Measurements from ENCODE around the gene TFIP11.

The TFIP11 gene

GRCh38 chr22:26483439-26484359 is 28.6 kb downstream of the TFIP11 start, which contains the start of the genes HPS4 and SRRD:
TSS of gene HPS4 (minus strand) at chr22:26483783. CDS start at chr22:26481762, 2,021 bp downstream.
TSS of gene SRRD (plus strand) at chr22:26483877. CDS start at chr22:26483891, 14 bp downstream.
- H3K4me2 ChIP-seq (ENCODE audit: low read length) = peak within 1 kb of the TSS; percentile 96
- peak within 1 kb of the TSS; percentile 87 for H3K9ac ChIP-seq (ENCODE audit: low read length)
- peak within 1 kb of the TSS; percentile 87 for H3K4me3 ChIP-seq (ENCODE audit: low read length)
- H3K79me2 ChIP-seq (ENCODE audit: low read length) = peaks cover 63% of the 10 kb centered on the region
- H4K20me1 ChIP-seq (ENCODE audit: insufficient read depth, low read length) = 0 out of 2 replicates have a peak, but pooled peaks cover 4% of the 10 kb centered on the region
- H3K27ac ChIP-seq (ENCODE audit: low read length) = peak within 1 kb of the TSS; percentile 65
- H3K9me3 ChIP-seq (ENCODE audit: insufficient read depth, low read length) = no peaks in the 10 kb centered on the region
- no peaks in the 10 kb centered on the region for H3K27me3 ChIP-seq (ENCODE audit: low read depth, low read length)
- H3K4me1 ChIP-seq (ENCODE audit: low read length) = peaks cover 53% of the 10 kb centered on the region
- H3K36me3 ChIP-seq (replicated peaks; ENCODE audit: low read depth, low read length) = peaks cover 21% of the 10 kb centered on the region
- H2AFZ ChIP-seq (ENCODE audit: low read depth, low read length) = peak within 1 kb of the TSS; percentile 68
- no peak for TF ChIP-seq EZH2phosphoT487 (IDR thresholded peaks at IDR 0.05; ENCODE audit: low read depth)
- no peak for TF ChIP-seq CTCF (IDR thresholded peaks at IDR 0.05; ENCODE audit: low read depth, low read length)

- peaks cover 53% of the 10 kb centered on the region for H3K4me1 ChIP-seq (ENCODE audit: low read length)
- peak overlapping the region; percentile 68; the same call in 1 of the 2 replicates for H2AFZ ChIP-seq (ENCODE audit: low read depth, low read length)
- peak overlapping the region; percentile 65 for H3K27ac ChIP-seq (ENCODE audit: low read length)
- peak overlapping the region; percentile 87 for H3K4me3 ChIP-seq (ENCODE audit: low read length)
- peaks cover 64% of the 10 kb centered on the region for H3K79me2 ChIP-seq (ENCODE audit: low read length)
- H3K9ac ChIP-seq (ENCODE audit: low read length) = peak overlapping the region; percentile 87
- H3K4me2 ChIP-seq (ENCODE audit: low read length) = peak overlapping the region; percentile 92
- H3K36me3 ChIP-seq (replicated peaks; ENCODE audit: low read depth, low read length) = peaks cover 14% of the 10 kb centered on the region
- H4K20me1 ChIP-seq (ENCODE audit: insufficient read depth, low read length) = 0 out of 2 replicates have a peak, but pooled peaks cover 4% of the 10 kb centered on the region
- no peaks in the 10 kb centered on the region for H3K9me3 ChIP-seq (ENCODE audit: insufficient read depth, low read length)
- TF ChIP-seq CTCF (IDR thresholded peaks at IDR 0.05; ENCODE audit: low read depth, low read length) (no peak), EZH2phosphoT487 (IDR thresholded peaks at IDR 0.05; ENCODE audit: low read depth) (no peak)
- H3K27me3 ChIP-seq (ENCODE audit: low read depth, low read length) = no peaks in the 10 kb centered on the region
Measured at GRCh38 chr22:26483043-26483438, 29.2 kb downstream of the TFIP11 start.

- H3K4me3 ChIP-seq (ENCODE audit: low read length) = peak overlapping the region; percentile 87
- peak overlapping the region; percentile 65 for H3K27ac ChIP-seq (ENCODE audit: low read length)
Measured at GRCh38 chr22:26482161-26482560, 30.1 kb downstream of the TFIP11 start.

More at GRCh38 chr22:26482161-26482560, 30.1 kb downstream of the TFIP11 start:
- no peak for TF ChIP-seq EZH2phosphoT487 (IDR thresholded peaks at IDR 0.05; ENCODE audit: low read depth)
- TF ChIP-seq CTCF (IDR thresholded peaks at IDR 0.05; ENCODE audit: low read depth, low read length) = no peak
- Histone ChIP-seq H4K20me1 (ENCODE audit: insufficient read depth, low read length) (0 out of 2 replicates have a peak, but pooled peaks cover 4% of the 10 kb centered on the region), H3K79me2 (ENCODE audit: low read length) (peaks cover 69% of the 10 kb centered on the region), H3K27me3 (ENCODE audit: low read depth, low read length) (no peaks in the 10 kb centered on the region), H2AFZ (ENCODE audit: low read depth, low read length) (no peak overlapping the region), H3K9ac (ENCODE audit: low read length) (0 out of 2 replicates have a peak overlapping the region, but pooled peaks have one; percentile 87), H3K4me2 (ENCODE audit: low read length) (peak overlapping the region; percentile 92), H3K4me1 (ENCODE audit: low read length) (peaks cover 53% of the 10 kb centered on the region), H3K36me3 (replicated peaks; ENCODE audit: low read depth, low read length) (peaks cover 18% of the 10 kb centered on the region), H3K9me3 (ENCODE audit: insufficient read depth, low read length) (no peaks in the 10 kb centered on the region)

Measured in OCI-LY3 (cell line).